ENCODE data around the gene METTL15. TPM values are rescaled to one million over a fixed set of nuclear protein-coding genes. Genes with fewer than 3 reads are reported as not detected.

The METTL15 gene
- polyA plus RNA-seq, 1 donor (not counting 4 experiments of a cell fraction or from before 2014, with no cell fraction given), result 10.0 TPM

- H4K20me1 ChIP-seq (ENCODE audit: control insufficient read depth, extremely low read depth, insufficient read depth, low read length), result no peaks in the 10 kb centered on the region
- FAIRE-seq, result no peak
- H3K4me3 ChIP-seq (ENCODE audit: control insufficient read depth in 2 of 3, extremely low read depth in 1 of 3, insufficient read depth in 2 of 3, low read depth in 1 of 3, low read length in 3 of 3), result no peak overlapping the region
- no peak overlapping the region for H3K27ac ChIP-seq (ENCODE audit: control insufficient read depth, insufficient read depth, low read length)
- dilution Hi-C loops (cut with MboI; ENCODE audit: extremely low pct_ligation_motif_present, low sequenced_read_pairs), result no loop called here
- no peak overlapping the region for H2AFZ ChIP-seq (ENCODE audit: control insufficient read depth, low read length)
- H3K9me1 ChIP-seq (ENCODE audit: control insufficient read depth, extremely low read depth, insufficient read depth, low read length), result no peaks in the 10 kb centered on the region
- no peaks in the 10 kb centered on the region for H3K79me2 ChIP-seq (ENCODE audit: control insufficient read depth, insufficient read depth, low read length)
- no peaks in the 10 kb centered on the region for H3K36me3 ChIP-seq (ENCODE audit: control insufficient read depth in 2 of 2, extremely low read depth in 1 of 2, insufficient read depth in 2 of 2, low read length in 2 of 2)
- H3K9me3 ChIP-seq (ENCODE audit: control insufficient read depth, low read depth, low read length), result no peaks in the 10 kb centered on the region
- TF ChIP-seq, protein P1, sequence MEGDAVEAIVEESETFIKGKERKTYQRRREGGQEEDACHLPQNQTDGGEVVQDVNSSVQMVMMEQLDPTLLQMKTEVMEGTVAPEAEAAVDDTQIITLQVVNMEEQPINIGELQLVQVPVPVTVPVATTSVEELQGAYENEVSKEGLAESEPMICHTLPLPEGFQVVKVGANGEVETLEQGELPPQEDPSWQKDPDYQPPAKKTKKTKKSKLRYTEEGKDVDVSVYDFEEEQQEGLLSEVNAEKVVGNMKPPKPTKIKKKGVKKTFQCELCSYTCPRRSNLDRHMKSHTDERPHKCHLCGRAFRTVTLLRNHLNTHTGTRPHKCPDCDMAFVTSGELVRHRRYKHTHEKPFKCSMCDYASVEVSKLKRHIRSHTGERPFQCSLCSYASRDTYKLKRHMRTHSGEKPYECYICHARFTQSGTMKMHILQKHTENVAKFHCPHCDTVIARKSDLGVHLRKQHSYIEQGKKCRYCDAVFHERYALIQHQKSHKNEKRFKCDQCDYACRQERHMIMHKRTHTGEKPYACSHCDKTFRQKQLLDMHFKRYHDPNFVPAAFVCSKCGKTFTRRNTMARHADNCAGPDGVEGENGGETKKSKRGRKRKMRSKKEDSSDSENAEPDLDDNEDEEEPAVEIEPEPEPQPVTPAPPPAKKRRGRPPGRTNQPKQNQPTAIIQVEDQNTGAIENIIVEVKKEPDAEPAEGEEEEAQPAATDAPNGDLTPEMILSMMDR (optimal IDR thresholded peaks at IDR 0.05 in 1 of 3, IDR thresholded peaks at IDR 0.05 in 1 of 3, conservative IDR thresholded peaks at IDR 0.05 in 1 of 3; ENCODE audit: extremely low read depth in 1 of 3, insufficient read depth in 2 of 3, low read length in 3 of 3), result no peak
- no peak overlapping the region for H3K9ac ChIP-seq (ENCODE audit: control insufficient read depth, extremely low read depth, insufficient read depth, low read length)
- H3K27me3 ChIP-seq (ENCODE audit: control insufficient read depth, extremely low read depth, insufficient read depth, low read length), result no peaks in the 10 kb centered on the region
- DNase-seq (ENCODE audit: low read depth, low spot score), result no peak
- H3K4me2 ChIP-seq (ENCODE audit: control insufficient read depth, extremely low read depth, insufficient read depth, low read depth, low read length), result no peak overlapping the region
- peaks cover 13% of the 10 kb centered on the region for H3K4me1 ChIP-seq (ENCODE audit: control insufficient read depth, extremely low read depth, insufficient read depth, low read length)
Measured at GRCh38 chr11:28350216-28350615, 242.0 kb downstream of the METTL15 start.

DNA sequence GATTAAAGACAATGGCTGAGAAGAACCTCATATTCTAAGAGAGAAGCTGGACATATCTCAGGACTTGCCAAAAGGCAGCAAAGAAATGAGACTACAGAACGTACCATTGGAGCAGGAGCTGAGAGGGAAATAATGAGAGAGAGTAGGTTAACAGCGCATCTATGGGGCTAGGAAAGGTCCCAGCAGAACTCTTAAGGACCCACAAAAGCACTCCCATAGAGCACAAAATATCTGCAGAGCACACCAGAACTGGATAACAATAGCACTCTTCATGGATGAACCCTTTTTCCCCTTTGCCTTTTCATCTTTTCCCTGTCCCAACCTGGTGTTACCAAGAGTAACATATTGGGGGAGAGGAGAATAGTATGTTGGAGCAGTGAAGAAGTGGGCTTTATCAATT is 245.8 kb downstream of the METTL15 start:
- Histone ChIP-seq H3K27me3 (ENCODE audit: control insufficient read depth, extremely low read depth, insufficient read depth, low read length) (no peaks in the 10 kb centered on the region), H2AFZ (ENCODE audit: control insufficient read depth, low read length) (no peak overlapping the region), H3K4me1 (ENCODE audit: control insufficient read depth, extremely low read depth, insufficient read depth, low read length) (no peaks in the 10 kb centered on the region), H3K4me3 (ENCODE audit: control insufficient read depth in 2 of 3, extremely low read depth in 1 of 3, insufficient read depth in 2 of 3, low read depth in 1 of 3, low read length in 3 of 3) (no peak overlapping the region), H3K36me3 (ENCODE audit: control insufficient read depth in 2 of 2, extremely low read depth in 1 of 2, insufficient read depth in 2 of 2, low read length in 2 of 2) (no peaks in the 10 kb centered on the region), H3K9ac (ENCODE audit: control insufficient read depth, extremely low read depth, insufficient read depth, low read length) (no peak overlapping the region), H3K9me1 (ENCODE audit: control insufficient read depth, extremely low read depth, insufficient read depth, low read length) (no peaks in the 10 kb centered on the region), H3K79me2 (ENCODE audit: control insufficient read depth, insufficient read depth, low read length) (no peaks in the 10 kb centered on the region), H4K20me1 (ENCODE audit: control insufficient read depth, extremely low read depth, insufficient read depth, low read length) (no peaks in the 10 kb centered on the region), H3K27ac (ENCODE audit: control insufficient read depth, insufficient read depth, low read length) (no peak overlapping the region), H3K4me2 (ENCODE audit: control insufficient read depth, extremely low read depth, insufficient read depth, low read depth, low read length) (no peak overlapping the region), H3K9me3 (ENCODE audit: control insufficient read depth, low read depth, low read length) (no peaks in the 10 kb centered on the region)
- TF ChIP-seq EZH2 (IDR thresholded peaks at IDR 0.05; ENCODE audit: low read length), result no peak
- TF ChIP-seq, protein P1 (optimal IDR thresholded peaks at IDR 0.05 in 1 of 3, IDR thresholded peaks at IDR 0.05 in 1 of 3, conservative IDR thresholded peaks at IDR 0.05 in 1 of 3; ENCODE audit: extremely low read depth in 1 of 3, insufficient read depth in 2 of 3, low read length in 3 of 3), result no peak
- DNase-seq (ENCODE audit: low read depth, low spot score) (no peak), FAIRE-seq (no peak)
- dilution Hi-C loops (cut with MboI; ENCODE audit: extremely low pct_ligation_motif_present, low sequenced_read_pairs), result no loop called here

Data from keratinocyte (primary cell).